ENCODE measurements around the gene CFAP61.

The CFAP61 gene

GRCh38 chr20:20181322-20181721 is 129.0 kb downstream of the CFAP61 start:
- DNase-seq (ENCODE audit: low read depth): no peak

- DNase-seq (ENCODE audit: low read depth): no peak
Measured at GRCh38 chr20:20184149-20184548, 131.8 kb downstream of the CFAP61 start.

- DNase-seq (ENCODE audit: low read depth): no peak
Measured at GRCh38 chr20:20184706-20185105, 132.4 kb downstream of the CFAP61 start.

- no peak for DNase-seq (ENCODE audit: low read depth)
Measured at GRCh38 chr20:20188647-20189046, 136.3 kb downstream of the CFAP61 start.

GRCh38 chr20:20192366-20192765 is 140.0 kb downstream of the CFAP61 start:
- no peak for DNase-seq (ENCODE audit: low read depth)

- no peak for DNase-seq (ENCODE audit: low read depth)
Measured at GRCh38 chr20:20195021-20195705, 142.8 kb downstream of the CFAP61 start.

GRCh38 chr20:20196610-20197009 is 144.3 kb downstream of the CFAP61 start:
- DNase-seq (ENCODE audit: low read depth): no peak

- no peak for DNase-seq (ENCODE audit: low read depth)
Measured at GRCh38 chr20:20198011-20198410, 145.7 kb downstream of the CFAP61 start.

- no peak for DNase-seq (ENCODE audit: low read depth)
Measured at GRCh38 chr20:20199361-20200160, 147.2 kb downstream of the CFAP61 start.

GRCh38 chr20:20201124-20201523 is 148.8 kb downstream of the CFAP61 start:
- no peak for DNase-seq (ENCODE audit: low read depth)

GRCh38 chr20:20201639-20202038 is 149.3 kb downstream of the CFAP61 start:
- DNase-seq (ENCODE audit: low read depth): no peak

- no peak for DNase-seq (ENCODE audit: low read depth)
Measured at GRCh38 chr20:20202768-20203167, 150.4 kb downstream of the CFAP61 start.

- DNase-seq (ENCODE audit: low read depth): no peak
Measured at GRCh38 chr20:20203784-20204183, 151.5 kb downstream of the CFAP61 start.

- DNase-seq (ENCODE audit: low read depth): no peak
Measured at GRCh38 chr20:20204256-20204655, 151.9 kb downstream of the CFAP61 start.

- DNase-seq (ENCODE audit: low read depth): no peak
Measured at GRCh38 chr20:20205141-20205861, 153.0 kb downstream of the CFAP61 start.

- no peak for DNase-seq (ENCODE audit: low read depth)
Measured at GRCh38 chr20:20205862-20206236, 153.5 kb downstream of the CFAP61 start.

GRCh38 chr20:20206788-20207187 is 154.5 kb downstream of the CFAP61 start:
- no peak for DNase-seq (ENCODE audit: low read depth)

- no peak for DNase-seq (ENCODE audit: low read depth)
Measured at GRCh38 chr20:20207291-20207690, 155.0 kb downstream of the CFAP61 start.

GRCh38 chr20:20207872-20208271 is 155.5 kb downstream of the CFAP61 start:
- no peak for DNase-seq (ENCODE audit: low read depth)

- no peak for DNase-seq (ENCODE audit: low read depth)
Measured at GRCh38 chr20:20209684-20210083, 157.4 kb downstream of the CFAP61 start.

- DNase-seq (ENCODE audit: low read depth): no peak
Measured at GRCh38 chr20:20210327-20210726, 158.0 kb downstream of the CFAP61 start.

GRCh38 chr20:20210943-20211273 is 158.6 kb downstream of the CFAP61 start:
- DNase-seq (ENCODE audit: low read depth): no peak

Data from activated T-cell treated with anti-CD3 and anti-CD28 coated beads for 24 hours (primary cell).